ENCODE data around the gene PLD5. TPM values are rescaled to one million over a fixed set of nuclear protein-coding genes. Genes with fewer than 3 reads are reported as not detected.
"Not testable (repeated sequence)": the region's sequence is repeated elsewhere in the genome, so short reads cannot be mapped to it uniquely, and the experiment has no call there.

PLD5 gene
- total RNA-seq, 2 experiments from 2014 or later, result not detected

DNA sequence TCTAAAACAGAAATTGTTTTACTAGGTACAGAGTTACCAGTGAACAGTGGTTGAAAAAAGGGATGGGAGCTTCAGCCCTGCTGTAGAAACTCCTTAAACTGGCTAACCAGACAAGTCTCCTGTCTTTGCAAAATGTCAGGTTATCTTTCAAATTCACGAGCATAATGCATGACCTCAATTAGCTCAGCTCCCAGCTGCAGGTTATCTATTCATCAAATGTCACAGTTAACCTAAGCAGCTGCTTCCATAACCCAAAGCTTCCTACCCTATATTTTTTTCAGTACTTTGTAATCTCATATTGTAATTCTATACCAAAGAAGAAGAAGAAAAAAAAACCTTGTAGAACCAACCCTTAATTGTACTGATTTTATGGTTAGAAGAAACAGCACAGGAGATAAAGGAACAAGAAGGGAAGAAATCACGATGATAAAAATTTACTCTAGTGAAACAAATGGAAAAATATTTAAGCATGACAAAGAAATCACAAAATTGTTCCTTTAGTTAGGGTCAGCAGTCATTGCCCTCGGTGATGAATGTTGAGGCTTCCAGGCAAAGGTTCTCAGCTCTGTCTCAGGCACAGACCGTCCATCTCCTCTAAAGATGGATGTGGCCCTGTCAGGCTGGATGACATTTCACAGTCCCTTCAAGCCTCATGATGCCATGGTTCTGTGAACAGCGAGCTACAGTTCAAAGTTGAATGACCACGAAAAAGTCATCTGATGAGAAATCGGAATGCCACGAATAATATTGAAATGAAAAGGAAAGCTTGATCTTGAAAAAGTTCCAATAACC, 95.9 kb downstream of the PLD5 start:
- no peaks in the 10 kb centered on the region for H3K4me1 Mint-ChIP-seq
- H3K36me3 Mint-ChIP-seq (ENCODE audit: low read depth), result no peaks in the 10 kb centered on the region
- no peaks in the 10 kb centered on the region for H3K27me3 Mint-ChIP-seq
- no peak for DNase-seq
- H3K9me3 Mint-ChIP-seq, result no peaks in the 10 kb centered on the region
- ChIA-PET CTCF (no interaction called here), POLR2A (no interaction called here)
- no peak overlapping the region for H3K4me3 Mint-ChIP-seq
- H3K27ac Mint-ChIP-seq, result no peak overlapping the region

DNA sequence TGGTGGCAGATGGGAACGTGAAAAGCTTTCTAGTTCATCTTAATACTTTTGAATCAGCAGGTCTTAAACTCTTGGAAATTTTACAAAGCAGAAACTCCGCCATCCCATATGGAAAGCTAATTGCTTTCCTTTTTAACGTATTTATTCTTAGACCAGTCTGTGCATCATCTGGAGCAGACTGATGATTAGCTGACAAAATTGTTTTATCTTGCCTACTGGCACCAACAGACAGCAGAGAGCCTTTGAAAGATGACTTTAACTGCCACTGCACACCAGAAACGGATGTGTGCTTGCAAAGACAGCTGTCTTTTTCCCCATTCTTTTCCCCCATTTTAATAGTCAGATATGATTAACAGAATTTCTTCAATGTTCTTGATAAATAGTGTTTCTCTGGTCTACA, 97.0 kb downstream of the PLD5 start:
- no peak overlapping the region for H3K4me3 Mint-ChIP-seq
- CTCF ChIA-PET, result no interaction called here
- H3K36me3 Mint-ChIP-seq (ENCODE audit: low read depth), result no peaks in the 10 kb centered on the region
- no peaks in the 10 kb centered on the region for H3K27me3 Mint-ChIP-seq
- H3K4me1 Mint-ChIP-seq, result no peaks in the 10 kb centered on the region
- no peaks in the 10 kb centered on the region for H3K9me3 Mint-ChIP-seq
- no peak overlapping the region for H3K27ac Mint-ChIP-seq
- DNase-seq, result no peak
- POLR2A ChIA-PET, result no interaction called here

GRCh38 chr1:242426271-242426905, 98.1 kb downstream of the PLD5 start:
- Mint-ChIP-seq H3K4me1 (no peaks in the 10 kb centered on the region), H3K27ac (no peak overlapping the region), H3K36me3 (ENCODE audit: low read depth) (no peaks in the 10 kb centered on the region), H3K9me3 (no peaks in the 10 kb centered on the region), H3K4me3 (no peak overlapping the region), H3K27me3 (no peaks in the 10 kb centered on the region)
- ChIA-PET POLR2A (no interaction called here), CTCF (no interaction called here)
- DNase-seq, result no peak

GRCh38 chr1:242425232-242425631, 99.3 kb downstream of the PLD5 start:
- Mint-ChIP-seq H3K9me3 (no peaks in the 10 kb centered on the region), H3K27me3 (no peaks in the 10 kb centered on the region), H3K4me1 (no peaks in the 10 kb centered on the region), H3K36me3 (ENCODE audit: low read depth) (no peaks in the 10 kb centered on the region), H3K4me3 (no peak overlapping the region), H3K27ac (no peak overlapping the region)
- ChIA-PET CTCF (no interaction called here), POLR2A (no interaction called here)
- DNase-seq, result no peak

DNA sequence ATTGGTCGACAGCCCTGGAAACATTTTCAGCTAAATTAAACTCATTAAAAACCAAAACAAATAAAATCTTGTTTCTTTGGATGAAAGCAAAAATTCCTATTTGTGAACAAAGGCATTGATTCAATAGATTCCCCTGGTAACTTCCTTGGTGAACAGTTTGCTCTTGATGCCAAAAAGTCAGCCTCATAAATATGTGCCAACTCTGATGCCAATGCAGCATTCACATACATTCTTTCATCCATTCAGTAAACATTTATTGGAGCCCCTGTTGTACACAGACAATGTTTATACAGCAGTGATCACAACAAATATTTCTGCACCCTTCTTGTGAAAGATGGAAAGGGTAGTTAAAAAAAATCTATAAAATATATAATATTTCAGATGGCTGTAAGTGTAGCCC, 107.8 kb downstream of the PLD5 start:
- Mint-ChIP-seq H3K4me1 (no peaks in the 10 kb centered on the region), H3K9me3 (no peaks in the 10 kb centered on the region), H3K27ac (no peak overlapping the region), H3K27me3 (no peaks in the 10 kb centered on the region), H3K36me3 (ENCODE audit: low read depth) (no peaks in the 10 kb centered on the region), H3K4me3 (no peak overlapping the region)
- ChIA-PET POLR2A (no interaction called here), CTCF (no interaction called here)
- DNase-seq, result no peak

- CTCF ChIA-PET, result no interaction called here
- POLR2A ChIA-PET, result no interaction called here
- no peak for DNase-seq
- Mint-ChIP-seq H3K4me3 (no peak overlapping the region), H3K27me3 (no peaks in the 10 kb centered on the region), H3K36me3 (ENCODE audit: low read depth) (no peaks in the 10 kb centered on the region), H3K4me1 (no peaks in the 10 kb centered on the region), H3K27ac (no peak overlapping the region), H3K9me3 (peaks cover 3% of the 10 kb centered on the region)
Observed at GRCh38 chr1:242412921-242413320, 111.6 kb downstream of the PLD5 start.

DNA sequence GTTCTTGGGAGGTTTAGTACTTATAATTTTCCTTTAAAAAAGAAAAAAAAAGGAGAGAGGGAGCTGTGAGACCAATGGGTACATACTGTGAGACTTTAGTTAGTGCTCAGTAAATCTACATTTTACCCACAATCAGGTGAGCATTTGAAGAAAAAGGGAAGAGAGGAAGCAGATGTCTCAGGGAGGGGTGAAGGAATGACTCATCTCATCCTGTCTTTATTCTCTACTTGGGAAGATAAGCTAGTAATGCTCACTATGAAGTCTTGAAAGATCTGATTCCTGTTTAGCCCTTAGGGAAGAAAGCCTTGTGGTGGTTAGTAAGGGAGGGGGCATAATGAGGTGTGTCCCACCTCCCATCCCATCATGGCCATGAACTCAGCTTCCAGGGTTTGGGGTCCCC, 112.6 kb downstream of the PLD5 start:
- CTCF ChIA-PET, result interaction anchor here (1.0 kb wide), 1 partner anchor 26 kb away, joined by 3 read pairs; no protein-coding TSS in a partner anchor
- H3K4me3 Mint-ChIP-seq, result no peak overlapping the region
- no peak overlapping the region for H3K27ac Mint-ChIP-seq
- POLR2A ChIA-PET, result no interaction called here
- H3K36me3 Mint-ChIP-seq (ENCODE audit: low read depth), result no peaks in the 10 kb centered on the region
- DNase-seq, result no peak
- H3K9me3 Mint-ChIP-seq, result peaks cover 3% of the 10 kb centered on the region
- H3K4me1 Mint-ChIP-seq, result no peaks in the 10 kb centered on the region
- no peaks in the 10 kb centered on the region for H3K27me3 Mint-ChIP-seq

DNA sequence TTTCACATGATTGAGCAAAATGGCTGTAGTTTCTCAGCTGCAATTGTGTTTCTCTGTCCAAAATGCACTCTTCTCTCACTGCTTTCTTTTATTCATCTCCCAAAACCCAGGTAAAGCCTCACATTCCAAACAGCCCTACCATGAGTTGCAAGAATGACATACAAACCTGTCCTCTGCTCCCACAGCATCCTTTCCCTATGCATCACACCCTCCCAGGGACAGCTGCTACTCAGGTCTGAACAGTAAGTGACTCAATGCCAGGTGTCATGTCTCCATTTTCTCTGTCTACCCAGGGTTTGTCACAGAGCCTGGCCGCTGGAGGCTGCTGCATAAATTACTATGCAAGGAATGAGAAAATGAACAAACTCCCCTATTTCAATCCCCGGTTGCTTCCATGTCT, 118.5 kb downstream of the PLD5 start:
- CTCF ChIA-PET, result no interaction called here
- no peaks in the 10 kb centered on the region for H3K4me1 Mint-ChIP-seq
- H3K36me3 Mint-ChIP-seq (ENCODE audit: low read depth), result no peaks in the 10 kb centered on the region
- no peak overlapping the region for H3K4me3 Mint-ChIP-seq
- POLR2A ChIA-PET, result no interaction called here
- no peak for DNase-seq
- no peak overlapping the region for H3K27ac Mint-ChIP-seq
- peaks cover 3% of the 10 kb centered on the region for H3K9me3 Mint-ChIP-seq
- H3K27me3 Mint-ChIP-seq, result no peaks in the 10 kb centered on the region

- Mint-ChIP-seq H3K36me3 (ENCODE audit: low read depth) (no peaks in the 10 kb centered on the region), H3K4me1 (no peaks in the 10 kb centered on the region), H3K9me3 (peaks cover 2% of the 10 kb centered on the region), H3K4me3 (no peak overlapping the region), H3K27me3 (no peaks in the 10 kb centered on the region), H3K27ac (no peak overlapping the region)
- POLR2A ChIA-PET, result no interaction called here
- DNase-seq, result no peak
- CTCF ChIA-PET, result no interaction called here
Observed at GRCh38 chr1:242404296-242404695, 120.2 kb downstream of the PLD5 start.

- no peak for DNase-seq
- Mint-ChIP-seq H3K4me3 (no peak overlapping the region), H3K4me1 (no peaks in the 10 kb centered on the region), H3K9me3 (no peaks in the 10 kb centered on the region), H3K27ac (no peak overlapping the region), H3K27me3 (no peaks in the 10 kb centered on the region), H3K36me3 (ENCODE audit: low read depth) (no peaks in the 10 kb centered on the region)
- POLR2A ChIA-PET, result no interaction called here
- CTCF ChIA-PET, result no interaction called here
Observed at GRCh38 chr1:242402956-242403355, 121.5 kb downstream of the PLD5 start.

DNA sequence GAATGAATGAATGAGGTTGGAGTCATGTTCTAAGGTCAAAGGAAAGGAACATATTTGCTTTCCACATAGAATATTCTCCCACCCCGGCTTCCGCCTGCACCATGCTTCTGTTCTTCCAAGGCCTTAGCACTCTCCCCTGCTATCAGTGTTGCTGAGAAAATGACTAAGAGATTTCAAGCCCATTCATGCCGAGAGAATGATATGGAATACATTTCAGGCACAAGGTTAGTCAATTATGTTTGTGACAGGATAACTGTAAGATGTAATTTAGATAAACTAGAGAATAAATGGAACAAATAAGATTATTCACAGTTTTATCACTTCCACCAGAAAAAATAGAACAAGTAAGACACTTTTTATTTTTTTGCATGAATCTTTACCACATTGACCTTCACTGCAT, 122.6 kb downstream of the PLD5 start:
- Mint-ChIP-seq H3K9me3 (peaks cover 1% of the 10 kb centered on the region), H3K27ac (no peak overlapping the region), H3K4me1 (no peaks in the 10 kb centered on the region), H3K27me3 (no peaks in the 10 kb centered on the region), H3K36me3 (ENCODE audit: low read depth) (no peaks in the 10 kb centered on the region), H3K4me3 (no peak overlapping the region)
- CTCF ChIA-PET, result no interaction called here
- no peak for DNase-seq
- POLR2A ChIA-PET, result no interaction called here

DNA sequence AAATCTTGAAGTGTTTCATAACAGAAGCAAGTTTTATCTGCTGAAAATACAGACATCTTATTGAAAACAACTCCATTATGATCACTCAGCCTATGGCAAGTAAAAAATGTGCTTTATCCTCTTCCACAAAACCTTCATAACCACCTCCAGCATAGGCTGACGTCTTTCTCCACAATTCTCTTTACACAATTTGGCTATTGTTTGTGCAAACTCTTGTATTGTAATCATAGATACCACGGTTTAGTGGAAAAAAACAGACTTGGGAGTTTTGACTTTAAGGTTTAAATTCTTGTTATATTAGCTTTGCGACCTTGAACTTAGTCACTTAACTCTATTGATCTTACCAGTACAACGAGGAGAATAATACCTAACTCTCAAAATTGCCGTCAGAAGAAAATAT, 126.1 kb downstream of the PLD5 start:
- no peak for DNase-seq
- no peaks in the 10 kb centered on the region for H3K36me3 Mint-ChIP-seq (ENCODE audit: low read depth)
- H3K27me3 Mint-ChIP-seq, result no peaks in the 10 kb centered on the region
- no peak overlapping the region for H3K4me3 Mint-ChIP-seq
- POLR2A ChIA-PET, result no interaction called here
- H3K9me3 Mint-ChIP-seq, result peaks cover 3% of the 10 kb centered on the region
- CTCF ChIA-PET, result no interaction called here
- no peak overlapping the region for H3K27ac Mint-ChIP-seq
- H3K4me1 Mint-ChIP-seq, result no peaks in the 10 kb centered on the region

DNA sequence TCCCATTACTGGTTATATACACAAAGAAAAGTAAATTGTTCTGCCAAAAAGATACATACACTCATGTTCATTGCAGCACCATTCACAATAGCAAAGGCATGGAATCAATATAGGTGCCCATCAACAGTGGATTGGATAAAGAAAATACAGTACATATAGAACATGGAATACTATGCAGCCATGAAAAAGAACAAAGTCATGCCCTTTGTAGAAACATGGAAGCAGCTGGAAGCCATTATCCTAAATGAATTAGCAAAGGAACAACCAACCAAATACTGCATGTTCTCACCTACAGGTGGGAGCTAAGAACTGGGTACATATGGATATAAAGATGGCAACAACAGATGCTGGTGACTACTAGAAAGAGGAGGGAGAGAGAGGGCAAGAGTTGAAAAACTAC, 132.6 kb downstream of the PLD5 start:
- no peak overlapping the region for H3K4me3 Mint-ChIP-seq
- CTCF ChIA-PET, result interaction anchor here (0.7 kb wide), 1 partner anchor 1079 kb away, joined by 3 read pairs; no protein-coding TSS in a partner anchor
- peaks cover 3% of the 10 kb centered on the region for H3K9me3 Mint-ChIP-seq

GRCh38 chr1:242376121-242376520, 148.4 kb downstream of the PLD5 start:
- POLR2A ChIA-PET, CTCF ChIA-PET: not testable (repeated sequence)

More for the DNA sequence above, 132.6 kb downstream of the PLD5 start:
- DNase-seq, result no peak
- H3K27me3 Mint-ChIP-seq, result no peaks in the 10 kb centered on the region
- no peaks in the 10 kb centered on the region for H3K36me3 Mint-ChIP-seq (ENCODE audit: low read depth)
- POLR2A ChIA-PET, result no interaction called here
- H3K27ac Mint-ChIP-seq, result no peak overlapping the region
- no peaks in the 10 kb centered on the region for H3K4me1 Mint-ChIP-seq

More at GRCh38 chr1:242376121-242376520, 148.4 kb downstream of the PLD5 start:
- not testable (repeated sequence) for H3K36me3 Mint-ChIP-seq (ENCODE audit: low read depth); DNase-seq; H3K27ac Mint-ChIP-seq; H3K4me3 Mint-ChIP-seq; H3K4me1 Mint-ChIP-seq; H3K27me3 Mint-ChIP-seq
- peaks cover 21% of the 10 kb centered on the region for H3K9me3 Mint-ChIP-seq

All from activated CD4-positive, alpha-beta T cell treated with anti-CD3 and anti-CD28 coated beads, Interleukin-2, amount 10 ng/mL, durations not matched to agents 7 days and 5 days (primary cell).